ENCODE measurements around the gene FBXO33. TPM values are rescaled to one million over a fixed set of nuclear protein-coding genes. Genes with fewer than 3 reads are reported as not detected.
A peak's percentile ranks its signal among the peaks of the same experiment; 100 is the strongest.

Gene FBXO33
- total RNA-seq, 4 donors from 2014 or later, result 27.4 to 40.2 (median 33.5) TPM

DNA sequence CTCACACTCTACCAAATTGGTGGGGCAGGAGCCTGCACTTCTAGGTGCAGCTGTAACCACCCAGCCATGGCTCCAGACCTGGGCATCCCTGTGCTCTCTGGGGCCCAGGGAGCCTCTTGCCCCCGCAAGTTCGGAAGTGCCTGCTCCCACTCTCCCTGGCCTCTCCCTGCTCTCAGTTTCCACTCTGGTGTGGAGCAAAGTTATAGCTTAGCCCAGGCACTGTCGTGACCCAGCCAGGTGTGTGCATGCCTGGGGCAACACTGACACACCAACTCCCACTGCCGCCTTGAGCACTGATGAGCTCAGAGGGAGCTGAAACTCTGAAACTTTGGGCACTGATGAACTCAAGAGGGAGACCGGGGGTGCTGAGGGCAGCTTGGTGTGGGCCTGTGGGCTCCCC lies 8.7 kb upstream of the FBXO33 start:
- H3K4me1 ChIP-seq, result no peaks in the 10 kb centered on the region
- no peak overlapping the region for H3K4me3 ChIP-seq (replicated peaks in 1 of 3)
- intact Hi-C loops (cut with DNase I), result no loop called here
- no peaks in the 10 kb centered on the region for H3K36me3 ChIP-seq
- H3K27me3 ChIP-seq, result no peaks in the 10 kb centered on the region
- no peaks in the 10 kb centered on the region for H3K9me3 ChIP-seq
- DNase-seq, result no peak
- WGBS, 2 donors, result 90 to 100% methylated on average over 4 to 5 of the region's 5 CpGs
- no peak overlapping the region for H3K27ac ChIP-seq
- no peak for TF ChIP-seq POLR2A (IDR thresholded peaks at IDR 0.05)
- TF ChIP-seq CTCF (IDR thresholded peaks at IDR 0.05), result no peak

DNA sequence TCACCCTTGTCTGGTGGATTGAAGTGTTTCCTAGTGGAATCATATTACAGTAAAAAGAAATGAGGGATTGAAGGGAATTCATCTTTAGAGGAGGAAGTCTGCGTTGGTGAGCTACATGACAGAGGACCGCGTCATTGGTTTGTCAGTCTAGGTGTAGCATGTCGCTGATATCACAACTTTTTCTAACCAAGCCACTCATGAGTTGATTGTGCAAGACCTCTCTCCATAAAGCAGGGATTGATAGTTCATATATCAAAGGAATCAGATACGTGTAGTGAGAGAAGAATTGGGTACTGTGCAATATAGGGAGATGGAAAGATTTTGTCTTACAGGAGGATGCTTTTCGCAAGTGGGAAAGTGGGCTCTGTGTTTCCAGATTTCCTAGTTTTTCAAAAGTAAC lies 3.0 kb upstream of the FBXO33 start:
- 79 to 95% methylated on average over 6 of the region's 6 CpGs for WGBS, 2 donors
- Histone ChIP-seq H3K36me3 (no peaks in the 10 kb centered on the region), H3K4me3 (replicated peaks in 1 of 3) (no peak overlapping the region), H3K27me3 (no peaks in the 10 kb centered on the region), H3K4me1 (peaks cover 7 to 11% of the 10 kb centered on the region in 2 donors), H3K27ac (no peak overlapping the region), H3K9me3 (no peaks in the 10 kb centered on the region)
- TF ChIP-seq CTCF (IDR thresholded peaks at IDR 0.05), result no peak
- TF ChIP-seq POLR2A (IDR thresholded peaks at IDR 0.05), result no peak
- no peak for DNase-seq
- intact Hi-C loops (cut with DNase I), result no loop called here

- Histone ChIP-seq H3K4me3 (replicated peaks in 1 of 3) (no peak overlapping the region), H3K27me3 (no peaks in the 10 kb centered on the region), H3K9me3 (no peaks in the 10 kb centered on the region), H3K4me1 (peaks cover 15 to 19% of the 10 kb centered on the region in 2 donors), H3K36me3 (no peaks in the 10 kb centered on the region), H3K27ac (no peak overlapping the region)
- 81 to 83% methylated on average over 2 of the region's 2 CpGs for WGBS, 2 donors
- intact Hi-C loops (cut with DNase I), result no loop called here
- TF ChIP-seq CTCF (IDR thresholded peaks at IDR 0.05), result no peak
- no peak for TF ChIP-seq POLR2A (IDR thresholded peaks at IDR 0.05)
- no peak for DNase-seq
Measured at GRCh38 chr14:39434401-39434800, 2.2 kb upstream of the FBXO33 start.

- DNase-seq, result no peak
- H3K27me3 ChIP-seq, result no peaks in the 10 kb centered on the region
- WGBS, 2 donors, result 10 to 13% methylated on average over 8 of the region's 8 CpGs
- H3K4me3 ChIP-seq (replicated peaks in 1 of 3), result peak overlapping the region in 2 of 3 donors; percentile 2 to 90
- intact Hi-C loops (cut with DNase I), result no loop called here
- peak overlapping the region; percentile 80 to 98 (median 98) for H3K27ac ChIP-seq
- no peak for TF ChIP-seq CTCF (IDR thresholded peaks at IDR 0.05)
- no peaks in the 10 kb centered on the region for H3K9me3 ChIP-seq
- peaks cover 25 to 29% of the 10 kb centered on the region in 2 donors for H3K4me1 ChIP-seq
- no peaks in the 10 kb centered on the region for H3K36me3 ChIP-seq
Measured at GRCh38 chr14:39433452-39433813, 1.2 kb upstream of the FBXO33 start.

GRCh38 chr14:39432619-39433451 lies 602 bp upstream of the FBXO33 start:
- Histone ChIP-seq H3K4me1 (peaks cover 29% of the 10 kb centered on the region in 2 donors), H3K27ac (peak overlapping the region; percentile 80 to 98 (median 98)), H3K27me3 (no peaks in the 10 kb centered on the region), H3K4me3 (replicated peaks in 1 of 3) (peak overlapping the region in 2 of 3 donors; percentile 67 to 90), H3K9me3 (no peaks in the 10 kb centered on the region), H3K36me3 (no peaks in the 10 kb centered on the region)
- DNase-seq, result peak; percentile 95 to 97
- TF ChIP-seq CTCF (IDR thresholded peaks at IDR 0.05) (peak in 4 of 6 experiments; percentile 4 to 37 (median 24)), POLR2A (IDR thresholded peaks at IDR 0.05) (peak in 1 of 2 donors; percentile 92)
- 0 to 1% methylated on average over 9 to 23 of the region's 38 CpGs for WGBS, 2 donors
- intact Hi-C loops (cut with DNase I), result no loop called here

Data from thyroid gland (tissue), 4 donors.